ENCODE measurements around the gene KRT74. TPM values are rescaled to one million over a fixed set of nuclear protein-coding genes. Genes with fewer than 3 reads are reported as not detected.

KRT74 gene
- total RNA-seq, 1 experiment from 2014 or later, result not detected

DNA sequence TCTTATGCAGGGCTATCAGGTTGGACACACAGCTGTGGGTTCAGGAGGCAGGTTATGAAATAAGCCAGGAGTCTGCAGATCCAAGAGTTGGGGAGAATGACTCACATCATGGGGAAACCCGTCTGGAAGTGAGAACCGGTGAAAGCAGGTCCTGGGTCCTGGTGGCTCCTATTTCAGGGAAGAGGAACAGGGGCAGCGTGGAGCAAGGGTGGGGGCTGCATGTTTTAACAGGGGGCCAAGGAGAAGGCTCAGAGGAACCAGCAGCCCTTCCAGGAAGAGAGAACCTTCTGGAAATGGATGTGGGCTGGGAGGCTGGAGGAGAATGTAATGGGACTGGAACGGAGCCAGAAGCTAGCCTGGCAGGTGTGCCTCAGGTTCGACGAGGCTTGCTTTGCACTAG is 7.8 kb upstream of the KRT74 start:
- no peak overlapping the region for H3K27ac ChIP-seq (ENCODE audit: low read length)
- BruUV-seq (replicated peaks), result no TSS peak
- H3K27me3 ChIP-seq (ENCODE audit: control insufficient read depth, insufficient read depth, low read length), result peaks cover 6% of the 10 kb centered on the region
- no peaks in the 10 kb centered on the region for H3K4me1 ChIP-seq (ENCODE audit: control insufficient read depth, insufficient read depth, low read length)
- intact Hi-C loops (cut with micrococcal nuclease; ENCODE audit: unreplicated experiment), result loop anchor here (10.0 kb wide), 1 partner anchor 437 kb away; no protein-coding TSS in a partner anchor
- ChIA-PET POLR2A (no interaction called here), CTCF (interaction anchor here (0.7 to 1.1 kb wide), 3 partner anchors 183 to 298 kb away, joined by 3 to 6 read pairs (median 3); no protein-coding TSS in a partner anchor)
- ATAC-seq (no peak), DNase-seq (ENCODE audit: low read depth, low spot score) (no peak)
- TF ChIP-seq TCF7L2 (IDR thresholded peaks at IDR 0.05; ENCODE audit: low read depth, low read length) (no peak), SIN3A (IDR thresholded peaks at IDR 0.05; ENCODE audit: borderline replicate concordance, insufficient read depth, low read depth, low read length) (no peak), REST (IDR thresholded peaks at IDR 0.05; ENCODE audit: insufficient read depth in 1 of 2, low read depth in 2 of 2, low read length in 1 of 2) (no peak), CTCF (IDR thresholded peaks at IDR 0.05) (no peak), POLR2AphosphoS5 (IDR thresholded peaks at IDR 0.05; ENCODE audit: low read depth, low read length) (no peak)
- no peaks in the 10 kb centered on the region for H3K9me3 ChIP-seq (ENCODE audit: control insufficient read depth, insufficient read depth, low read depth, low read length)
- in situ Hi-C loops (cut with HindIII; ENCODE audit: low pct_unique_long_range_greater_than_20kb, low sequenced_read_pairs), result no loop called here
- no peak overlapping the region for H3K4me3 ChIP-seq (ENCODE audit: low read depth in 2 of 2, low read length in 2 of 2)
- no peaks in the 10 kb centered on the region for H3K36me3 ChIP-seq (ENCODE audit: control insufficient read depth, insufficient read depth, low read length)

- ChIA-PET POLR2A (no interaction called here), CTCF (no interaction called here)
- H3K36me3 ChIP-seq (ENCODE audit: control insufficient read depth, insufficient read depth, low read length), result no peaks in the 10 kb centered on the region
- intact Hi-C loops (cut with micrococcal nuclease; ENCODE audit: unreplicated experiment), result loop anchor here (10.0 kb wide), 1 partner anchor 436 kb away; no protein-coding TSS in a partner anchor
- no peaks in the 10 kb centered on the region for H3K4me1 ChIP-seq (ENCODE audit: control insufficient read depth, insufficient read depth, low read length)
- no peak for TF ChIP-seq POLR2AphosphoS5 (IDR thresholded peaks at IDR 0.05; ENCODE audit: low read depth, low read length)
- TF ChIP-seq REST (IDR thresholded peaks at IDR 0.05; ENCODE audit: insufficient read depth in 1 of 2, low read depth in 2 of 2, low read length in 1 of 2), result no peak
- no peak for TF ChIP-seq CTCF (IDR thresholded peaks at IDR 0.05)
- TF ChIP-seq TCF7L2 (IDR thresholded peaks at IDR 0.05; ENCODE audit: low read depth, low read length), result no peak
- TF ChIP-seq SIN3A (IDR thresholded peaks at IDR 0.05; ENCODE audit: borderline replicate concordance, insufficient read depth, low read depth, low read length), result no peak
- H3K4me3 ChIP-seq (ENCODE audit: low read depth in 2 of 2, low read length in 2 of 2), result no peak overlapping the region
- peaks cover 6% of the 10 kb centered on the region for H3K27me3 ChIP-seq (ENCODE audit: control insufficient read depth, insufficient read depth, low read length)
- in situ Hi-C loops (cut with HindIII; ENCODE audit: low pct_unique_long_range_greater_than_20kb, low sequenced_read_pairs), result no loop called here
- BruUV-seq (replicated peaks), result no TSS peak
- DNase-seq (ENCODE audit: low read depth, low spot score), result no peak
- no peak overlapping the region for H3K27ac ChIP-seq (ENCODE audit: low read length)
- no peaks in the 10 kb centered on the region for H3K9me3 ChIP-seq (ENCODE audit: control insufficient read depth, insufficient read depth, low read depth, low read length)
- no peak for ATAC-seq
Measured at GRCh38 chr12:52581066-52581465, 7.4 kb upstream of the KRT74 start.
